NCI-H345 treated with DMSO at 0.1 percent for 48 hours (cell line): ENCODE measurements around the gene CLCNKA.
"Not testable (repeated sequence)": the region's sequence is repeated elsewhere in the genome, so short reads cannot be mapped to it uniquely, and the experiment has no call there.

Experiments
- DNase-seq: peaks from one replicate; lab custom pipeline; 2025; ENCODE audit not compliant: unreplicated experiment; lab: John Stamatoyannopoulos, UW

CLCNKA gene

DNA sequence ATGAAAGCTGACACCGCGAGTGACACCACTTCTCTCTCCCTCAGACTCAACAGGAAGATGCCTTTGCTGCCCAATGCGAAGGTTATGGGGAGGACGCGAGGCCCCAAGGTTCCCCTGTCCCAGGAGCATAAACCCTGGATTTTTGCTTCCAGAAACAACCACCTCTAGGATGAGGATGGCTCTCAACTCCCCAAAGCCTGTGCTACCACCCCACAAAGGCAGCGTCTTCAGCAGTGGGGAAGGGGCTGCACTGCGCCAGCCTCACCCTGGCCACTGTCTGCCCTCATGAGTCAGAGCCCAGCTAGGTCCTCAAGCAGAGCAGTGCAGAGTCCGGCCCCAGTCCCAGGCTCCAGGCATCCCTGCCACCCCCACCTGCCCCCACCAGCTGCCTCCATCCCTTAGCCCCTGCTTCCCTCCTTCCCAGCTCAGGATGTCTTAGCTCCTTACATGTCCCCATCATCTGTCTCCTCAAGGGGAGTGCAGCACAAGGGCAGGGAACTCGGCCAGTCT lies 24.7 kb upstream of the CLCNKA start:
- no peak for DNase-seq

DNA sequence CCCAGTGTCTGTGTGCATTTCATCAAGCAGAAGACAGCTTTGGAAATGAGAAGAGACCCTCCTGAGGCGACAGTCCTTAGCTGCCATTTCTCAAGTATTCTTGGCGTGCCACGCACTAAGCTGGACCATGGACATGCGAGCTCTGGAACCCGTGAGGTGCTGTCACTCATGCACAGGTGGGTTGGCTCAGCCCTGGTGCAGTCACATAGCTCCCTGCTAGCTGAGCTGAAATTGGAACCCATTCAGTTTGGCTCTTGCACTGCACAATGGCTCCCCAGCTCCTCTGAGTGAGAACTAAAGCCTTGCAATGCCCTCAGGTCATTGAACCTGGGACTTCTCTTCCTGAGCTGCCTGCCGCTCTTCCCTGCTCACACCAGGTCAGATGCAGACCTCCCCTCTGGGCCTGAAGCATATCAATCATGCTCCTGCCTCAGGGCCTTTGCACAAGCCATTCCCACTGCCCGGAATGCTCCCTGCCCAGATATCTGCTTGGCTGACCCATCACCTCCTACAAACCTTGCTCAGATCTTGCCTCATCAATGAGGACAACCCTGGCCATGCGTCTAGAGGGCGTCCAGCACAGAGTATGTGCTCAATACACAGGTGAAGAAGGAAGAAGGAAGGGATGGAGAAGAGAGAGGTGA lies 24.1 kb upstream of the CLCNKA start:
- no peak for DNase-seq

DNA sequence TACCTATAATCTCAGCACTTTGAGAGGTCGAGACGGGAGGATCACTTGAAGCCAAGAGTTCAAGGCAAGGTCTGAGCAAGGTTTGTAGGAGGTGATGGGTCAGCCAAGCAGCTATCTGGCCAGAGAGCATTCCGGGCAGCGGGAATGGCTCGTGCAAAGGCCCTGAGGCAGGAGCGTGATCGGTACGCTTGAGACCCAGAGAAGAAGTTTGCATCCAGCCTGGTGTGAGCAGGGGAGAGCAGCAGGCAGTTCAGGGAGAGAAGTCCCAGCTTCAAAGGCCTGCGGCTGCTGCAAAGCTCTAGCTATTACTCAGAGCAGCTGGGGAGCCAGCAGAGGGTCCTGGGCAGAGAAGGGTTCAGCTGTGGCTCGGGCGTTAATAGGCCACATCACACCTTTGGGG lies 22.9 kb upstream of the CLCNKA start:
- DNase-seq, result no peak

DNA sequence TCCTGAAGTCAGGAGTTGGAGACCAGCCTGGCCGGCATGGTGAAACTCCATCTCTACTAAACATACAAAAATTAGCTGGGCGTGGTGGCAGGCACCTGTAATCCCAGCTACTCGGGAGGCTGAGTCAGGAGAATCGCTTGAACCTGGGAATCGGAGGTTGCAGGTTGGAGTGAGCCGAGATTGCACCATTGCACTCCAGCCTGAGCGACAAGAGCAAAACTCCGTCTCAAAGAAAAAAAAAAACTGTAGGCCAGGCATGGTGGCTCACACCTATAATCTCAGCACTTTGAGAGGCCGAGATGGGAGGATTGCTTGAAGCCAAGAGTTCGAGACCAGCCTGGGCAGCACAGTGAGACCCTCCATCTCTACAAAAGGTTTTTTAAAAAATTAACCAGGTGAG lies 20.6 kb upstream of the CLCNKA start:
- not testable (repeated sequence) for DNase-seq

DNA sequence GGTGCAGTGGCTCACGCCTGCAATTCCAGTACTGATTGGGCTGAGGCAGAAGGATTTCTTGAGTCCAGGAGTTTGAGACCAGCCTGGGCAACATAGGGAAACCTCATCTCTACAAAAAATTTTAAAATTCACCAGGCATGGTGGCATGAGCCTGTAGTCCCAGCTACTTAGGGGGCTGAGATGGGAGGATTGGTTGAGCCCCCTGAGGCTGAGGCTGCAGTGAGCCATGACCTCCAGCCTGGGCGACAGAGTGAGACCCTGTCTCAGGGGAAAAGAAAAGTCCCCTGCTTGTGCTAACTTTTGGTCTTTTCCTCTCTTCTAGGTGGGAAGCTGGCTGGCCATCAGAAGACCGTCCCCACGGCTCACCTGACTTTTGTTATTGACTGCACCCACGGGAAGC lies 16.2 kb upstream of the CLCNKA start:
- DNase-seq, result no peak

DNA sequence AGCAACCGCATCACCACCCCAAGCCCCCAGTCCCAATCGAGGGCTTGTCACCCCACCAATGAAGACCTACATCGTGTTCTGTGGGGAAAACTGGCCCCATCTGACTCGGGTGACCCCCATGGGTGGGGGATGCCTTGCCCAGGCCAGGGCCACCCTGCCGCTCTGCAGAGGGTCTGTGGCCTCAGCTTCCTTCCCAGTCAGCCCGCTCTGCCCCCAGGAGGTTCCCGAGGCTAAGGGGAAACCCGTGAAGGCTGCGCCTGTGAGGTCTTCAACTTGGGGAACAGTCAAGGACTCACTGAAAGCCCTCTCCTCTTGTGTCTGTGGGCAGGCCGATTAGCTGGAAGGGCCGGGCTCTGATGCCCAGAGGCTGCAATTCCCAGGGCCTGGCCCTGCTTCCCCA lies 15.8 kb upstream of the CLCNKA start:
- DNase-seq, result no peak

DNA sequence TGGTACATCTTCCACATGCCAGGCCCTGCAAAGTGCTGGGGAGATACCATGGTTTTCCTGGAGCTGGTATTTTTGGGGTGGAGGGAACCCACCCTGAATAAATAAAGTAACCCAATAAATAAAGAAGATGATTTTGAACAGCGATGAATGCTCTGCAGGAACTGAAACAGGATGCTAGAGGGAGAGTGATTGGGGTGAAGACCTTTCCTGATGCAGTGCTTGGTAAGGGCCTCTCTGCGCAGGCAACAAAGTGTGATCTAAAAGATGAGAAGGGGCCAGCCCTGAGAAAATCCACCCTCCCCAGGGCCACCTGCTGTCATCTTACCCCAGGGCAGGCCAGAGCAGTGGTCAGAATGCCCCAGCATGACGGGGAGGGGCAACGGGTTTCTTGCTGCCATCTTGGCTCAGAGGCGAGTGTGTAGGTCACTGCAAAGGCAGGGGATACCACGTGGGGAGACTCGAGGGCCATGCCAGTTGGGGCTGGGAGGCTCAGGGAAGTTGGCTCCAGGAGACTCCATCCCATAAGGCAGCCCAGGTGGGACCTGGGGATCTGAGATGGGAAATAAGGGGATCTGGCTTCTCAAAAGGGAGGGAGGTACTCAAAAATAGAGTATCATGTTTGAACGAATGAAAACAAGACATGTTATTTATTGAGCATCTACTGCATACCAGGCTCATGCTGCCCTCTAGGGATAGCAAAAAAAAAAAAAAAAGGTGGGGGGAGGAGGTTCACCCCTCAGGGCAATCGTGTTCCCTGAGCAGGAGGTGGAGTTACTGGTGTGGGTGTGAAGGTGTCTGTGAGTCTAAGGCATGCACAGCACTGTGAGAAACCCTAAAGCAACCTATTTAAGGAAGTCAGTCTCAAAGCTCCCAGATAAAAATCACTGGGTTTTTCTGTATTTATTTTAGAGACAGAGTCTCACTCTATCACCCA lies 15.0 kb upstream of the CLCNKA start:
- no peak for DNase-seq

DNA sequence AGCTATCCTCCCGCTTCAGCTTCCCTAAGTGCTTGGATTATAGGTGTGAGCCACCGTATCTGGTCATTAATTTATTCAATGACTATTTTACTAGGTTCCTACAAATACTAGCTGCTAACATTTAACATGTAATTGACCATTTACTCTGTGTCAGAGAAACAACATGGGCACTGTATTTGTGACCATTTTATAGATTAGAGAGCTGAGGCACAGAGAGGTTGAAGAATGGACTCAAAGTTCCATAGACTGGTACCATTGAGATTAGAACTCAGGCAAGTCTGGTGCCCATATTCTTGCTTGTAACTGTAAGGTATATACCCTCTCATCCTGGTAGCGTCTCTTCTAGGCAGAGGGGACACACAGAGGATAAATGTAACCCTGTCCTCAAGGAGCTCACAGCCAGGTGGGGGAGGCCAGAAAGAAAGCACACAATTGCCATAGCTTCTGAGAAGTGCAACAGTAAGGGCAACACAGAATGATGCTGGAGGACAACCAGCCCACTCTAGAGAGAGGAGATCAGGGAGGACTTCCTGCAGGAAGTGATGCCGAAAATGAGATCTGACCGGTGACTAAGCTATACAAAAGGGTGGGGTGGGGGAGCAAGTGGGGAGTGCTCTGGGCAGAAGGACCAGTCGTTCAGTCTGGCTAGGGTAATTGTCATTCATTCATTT lies 14.0 kb upstream of the CLCNKA start:
- DNase-seq, result no peak

DNA sequence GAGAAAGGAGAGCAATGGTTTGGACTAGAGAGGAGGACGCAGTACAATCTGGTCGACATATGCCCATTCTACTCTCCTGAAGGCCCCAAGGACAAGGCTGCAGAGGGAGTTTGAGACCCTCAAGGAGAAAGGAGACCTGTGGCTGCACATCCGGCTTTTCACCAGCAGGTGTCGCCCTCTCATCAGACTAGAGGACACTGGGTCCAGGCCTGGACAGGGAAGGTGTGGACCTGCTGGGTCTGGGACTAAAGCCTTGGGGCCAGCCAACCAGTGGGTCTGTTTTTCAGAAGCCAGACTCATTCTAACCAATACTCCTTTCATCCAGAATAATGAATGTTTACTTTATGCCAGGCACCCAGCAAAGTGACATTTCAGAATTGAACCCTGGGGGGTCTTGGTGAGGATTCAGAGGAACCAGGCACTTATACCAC lies 12.8 kb upstream of the CLCNKA start:
- peak; percentile 48 for DNase-seq

DNA sequence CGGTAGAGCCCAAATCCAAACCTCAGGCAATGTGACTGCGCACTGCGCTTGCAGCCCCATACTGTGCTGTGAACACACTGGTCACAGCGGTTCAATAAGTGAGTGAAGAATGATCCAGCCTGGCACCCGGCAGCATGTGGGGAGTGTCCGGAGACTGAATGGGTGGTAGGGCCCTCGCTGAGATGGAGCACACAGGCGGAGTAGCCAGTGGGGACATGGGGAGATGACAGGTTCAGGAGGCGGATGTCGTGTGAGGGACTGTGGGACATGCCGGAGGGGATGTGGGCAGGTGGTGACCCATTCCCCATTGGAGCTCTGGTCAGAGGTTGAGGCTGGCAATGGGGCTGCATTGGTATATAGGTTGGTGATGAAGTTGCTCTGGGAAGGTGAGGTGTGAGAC lies 12.2 kb upstream of the CLCNKA start:
- DNase-seq, result no peak

DNA sequence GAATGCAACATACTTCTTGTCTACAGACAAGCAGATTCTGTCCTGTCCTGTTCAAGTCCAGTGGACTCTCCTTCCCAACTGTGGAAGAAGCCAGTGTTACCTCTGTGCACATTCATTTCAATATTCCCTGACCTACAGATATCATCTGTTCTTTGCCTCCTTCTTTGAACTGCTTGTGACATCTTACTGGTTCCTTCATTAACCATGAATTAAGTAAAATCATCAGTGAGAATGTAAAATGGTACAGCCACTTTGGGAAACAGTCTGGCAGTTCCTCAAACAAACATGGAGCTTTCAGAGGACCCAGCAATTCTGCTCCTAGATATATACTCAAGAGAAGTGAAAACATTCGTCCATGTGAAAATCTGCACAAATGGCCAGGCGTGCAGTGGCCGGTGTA lies 11.0 kb upstream of the CLCNKA start:
- DNase-seq, result no peak

DNA sequence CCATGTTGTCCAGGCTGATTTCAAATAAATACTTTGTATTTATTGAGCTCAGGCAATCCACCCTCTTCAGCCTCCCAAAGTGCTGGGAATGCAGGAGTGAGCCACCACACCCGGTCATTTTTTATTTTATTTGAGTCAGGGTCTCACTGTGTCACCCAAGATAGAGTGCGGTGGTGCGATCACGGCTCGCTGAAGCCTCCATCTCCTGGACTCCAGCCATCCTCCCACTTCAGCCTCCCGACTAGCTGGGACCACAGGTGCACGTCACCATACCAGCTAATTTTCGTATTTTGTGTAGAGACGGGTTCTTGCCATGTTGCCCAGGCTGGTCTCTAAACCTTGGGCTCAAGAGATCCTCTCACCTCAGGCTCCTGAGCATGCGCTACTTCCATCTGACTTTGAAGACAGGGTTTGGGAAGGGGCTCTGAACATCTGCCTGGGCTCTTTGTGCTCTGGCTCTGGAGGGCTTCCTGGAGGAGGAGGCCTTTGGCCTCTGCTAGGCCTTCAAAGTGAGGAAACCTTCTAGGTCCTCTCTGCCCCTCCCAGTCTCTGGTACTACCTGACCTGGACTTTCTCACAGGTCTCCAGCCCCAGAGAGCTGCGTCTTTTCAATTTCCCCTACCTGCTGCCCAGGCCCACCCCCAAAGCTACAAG lies 9.8 kb upstream of the CLCNKA start:
- DNase-seq, result no peak

DNA sequence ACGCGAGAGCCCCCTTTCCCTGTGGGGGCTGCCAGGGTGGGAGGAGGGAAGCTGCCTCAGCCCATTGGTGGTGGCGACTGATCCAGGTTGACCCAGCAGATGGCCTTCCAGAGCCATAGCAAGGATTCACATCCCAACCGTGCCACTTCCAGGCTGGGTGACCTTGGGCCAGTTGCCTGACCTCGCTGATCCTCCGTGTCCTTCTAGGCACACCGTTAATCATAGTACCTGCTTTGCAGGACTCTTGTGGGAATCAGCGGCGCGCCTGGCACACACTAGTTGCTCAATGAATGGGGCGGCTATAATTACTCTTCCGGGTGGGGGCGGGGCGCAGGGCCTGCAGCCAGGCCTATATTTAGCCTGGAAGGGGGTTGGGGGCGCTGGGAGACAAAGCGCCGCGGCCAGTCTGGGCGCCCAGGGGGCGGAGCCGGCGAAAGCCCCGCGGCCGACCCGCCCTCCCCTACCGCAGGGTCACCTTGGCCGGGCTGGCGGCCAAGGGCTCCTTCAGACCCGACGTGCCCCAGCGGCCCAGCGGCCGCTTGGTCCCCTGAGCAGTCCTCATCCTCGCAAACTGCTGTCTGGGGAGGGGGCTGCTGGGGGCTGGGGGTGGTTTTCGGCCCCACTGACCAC lies 9.1 kb upstream of the CLCNKA start:
- DNase-seq, result no peak

DNA sequence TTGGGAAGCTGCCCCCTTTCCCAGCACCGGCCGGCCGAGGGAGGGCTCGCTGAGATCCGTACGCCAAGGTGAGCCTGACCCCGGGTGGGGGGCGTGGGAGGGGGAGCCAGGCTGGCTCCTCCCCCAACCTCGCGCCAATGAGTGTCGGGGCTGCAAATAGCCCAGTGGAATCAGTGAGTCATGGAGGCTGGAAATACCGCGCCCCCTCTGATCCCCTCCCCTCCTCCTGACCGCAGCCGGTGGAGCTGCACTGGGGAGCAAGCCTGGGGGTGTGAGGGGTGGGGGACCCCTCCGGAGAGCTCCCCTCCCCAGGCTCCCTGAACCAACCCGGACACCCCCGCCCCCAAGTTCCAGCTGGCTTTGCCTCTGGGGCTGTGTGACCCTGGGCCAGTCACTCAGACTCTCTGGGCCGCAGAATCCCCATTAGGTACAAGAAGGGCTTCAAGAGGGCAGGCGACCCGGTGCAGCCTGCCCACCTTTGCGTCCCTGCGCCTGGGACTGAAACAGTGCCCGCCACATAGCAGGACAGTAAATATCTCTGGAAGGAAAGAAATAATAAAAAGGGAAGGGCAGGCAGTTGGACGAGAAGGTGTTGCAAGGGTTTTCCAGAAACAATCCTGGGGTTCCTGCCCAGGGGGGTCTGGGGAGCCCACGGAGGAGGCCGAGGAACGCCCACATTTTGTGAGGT lies 8.5 kb upstream of the CLCNKA start:
- no peak for DNase-seq

DNA sequence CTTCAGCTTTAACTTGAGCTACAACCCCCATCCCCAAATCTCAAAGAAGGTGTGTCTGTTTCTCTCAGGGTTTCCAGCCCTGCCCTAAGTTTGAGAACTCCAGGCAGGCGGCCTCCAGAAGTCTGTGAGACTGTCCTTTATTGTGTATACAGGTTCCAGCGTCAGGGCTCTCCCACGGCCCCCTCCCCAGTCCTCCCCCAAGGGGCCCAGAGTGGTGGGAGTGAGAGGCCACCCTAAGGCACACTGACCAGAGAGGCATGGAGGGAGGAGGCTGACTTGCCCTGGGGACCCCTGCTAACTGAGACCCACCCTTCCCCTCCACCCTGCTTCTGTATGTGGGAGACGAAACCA lies 8.0 kb upstream of the CLCNKA start:
- DNase-seq, result no peak

DNA sequence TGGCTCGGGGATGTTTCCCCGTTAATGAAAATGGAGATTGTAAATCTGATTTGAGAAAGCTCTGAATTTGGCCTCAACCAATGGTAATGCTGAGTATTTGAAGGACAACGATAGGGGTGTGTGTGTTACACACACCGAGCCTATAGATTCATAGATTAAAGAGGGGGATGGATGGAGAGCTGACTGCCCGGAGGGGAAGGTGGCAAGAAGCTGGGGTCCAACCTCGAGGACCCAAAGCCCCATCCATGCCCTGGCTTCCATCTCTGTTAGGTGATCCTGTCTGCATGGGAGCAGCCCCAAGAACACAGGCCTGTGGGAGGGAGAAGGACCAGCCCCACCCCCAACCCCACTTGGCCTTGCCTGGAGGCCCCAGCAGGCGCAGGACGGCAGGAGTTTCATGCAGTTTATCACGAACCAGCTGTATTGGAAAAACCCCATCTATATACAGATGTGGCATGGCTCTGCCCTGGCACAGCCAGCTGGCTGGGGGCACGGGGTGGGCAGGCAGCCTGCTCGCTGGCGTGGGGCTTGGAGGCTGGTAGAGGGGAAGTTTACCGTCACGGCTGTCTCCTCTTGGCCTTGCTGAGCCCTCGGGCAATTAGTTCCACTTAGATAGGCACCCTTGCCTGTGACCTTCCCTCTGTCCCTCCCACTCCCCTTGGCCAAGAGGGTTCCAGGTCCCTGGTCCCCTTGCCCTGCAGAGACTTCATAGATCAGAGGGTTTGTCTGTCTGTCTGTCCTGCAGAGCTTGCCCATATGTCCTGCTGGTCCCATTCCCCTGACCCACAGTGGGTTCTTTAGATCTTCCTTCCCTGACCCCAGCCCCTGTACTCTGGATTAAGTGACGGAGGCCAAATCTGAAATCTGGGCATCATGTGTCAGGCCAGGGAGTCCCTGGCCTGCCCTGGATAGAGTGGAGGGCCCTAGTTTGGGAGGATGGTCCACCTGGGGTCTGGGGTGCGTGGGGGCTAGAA lies 7.0 kb upstream of the CLCNKA start:
- DNase-seq, result no peak

DNA sequence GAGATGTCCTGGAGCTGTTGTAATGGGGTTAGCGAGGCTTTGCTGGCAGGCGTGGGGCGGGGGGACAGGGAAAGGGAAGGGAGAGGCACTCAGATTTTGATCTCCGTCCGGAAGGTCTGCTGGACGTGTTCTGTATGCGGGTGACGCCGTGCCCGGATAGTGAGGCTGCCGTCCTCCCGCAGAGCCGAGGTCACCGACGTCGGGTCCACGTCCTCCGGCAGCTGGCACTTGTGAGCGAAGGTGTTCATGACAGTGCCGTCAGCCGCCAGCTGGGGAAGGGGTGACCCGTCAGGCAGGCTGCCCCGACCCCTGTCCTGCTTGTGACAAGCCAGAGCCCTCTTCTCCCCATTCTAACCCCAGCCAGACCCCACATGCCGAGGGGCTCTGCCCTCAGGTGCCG lies 6.3 kb upstream of the CLCNKA start:
- no peak for DNase-seq

DNA sequence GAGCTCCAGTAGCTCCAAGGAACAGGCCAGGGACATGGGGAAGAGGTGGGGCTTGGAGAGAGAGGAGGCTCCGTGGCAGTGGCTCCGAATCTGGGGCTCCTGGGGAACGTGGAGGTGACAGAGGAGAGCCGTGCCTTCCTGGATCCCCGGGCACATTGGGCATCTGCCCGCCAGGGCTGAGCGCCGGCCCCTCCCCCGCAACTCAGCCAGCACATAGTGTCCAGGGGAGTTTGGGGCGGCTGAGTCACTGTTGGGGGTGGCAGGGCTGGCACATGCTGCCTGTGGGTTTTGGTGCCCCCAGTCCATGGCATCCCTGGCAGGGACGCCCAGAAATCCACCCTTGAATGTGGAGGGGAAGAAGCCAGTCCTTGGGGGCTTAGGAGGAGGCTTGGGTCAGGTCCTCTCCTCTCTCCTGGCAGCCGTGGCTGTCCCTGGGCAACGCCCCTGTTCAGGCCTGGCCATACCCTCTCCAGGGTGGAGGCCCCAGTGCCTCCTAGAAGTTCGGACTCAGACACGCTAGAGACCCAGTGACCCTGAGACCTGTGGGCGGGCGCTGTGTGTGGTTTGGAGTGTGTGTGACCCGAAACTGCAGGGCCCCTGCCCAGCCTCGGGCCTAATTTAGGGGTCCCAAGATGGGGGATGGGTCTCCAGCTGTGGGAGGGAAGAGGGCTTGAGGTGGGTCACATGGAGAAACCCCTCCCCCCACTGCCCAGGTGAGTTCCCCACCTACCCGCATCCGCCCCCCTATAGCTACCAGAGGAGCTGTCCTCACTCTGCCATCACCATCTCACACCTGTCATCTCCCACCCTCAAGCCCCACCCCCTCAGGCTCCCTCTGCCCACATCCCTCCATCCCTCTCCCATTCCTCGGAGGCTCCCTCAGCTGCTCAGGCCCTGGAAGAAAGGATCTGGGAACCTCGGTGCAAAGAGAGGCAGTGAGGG lies 5.6 kb upstream of the CLCNKA start:
- no peak for DNase-seq
